ENCODE results near the gene ZNF397. TPM values are rescaled to one million over a fixed set of nuclear protein-coding genes. Genes with fewer than 3 reads are reported as not detected.
A peak's percentile ranks its signal among the peaks of the same experiment; 100 is the strongest.

ZNF397 gene
- total and polyA plus RNA-seq, 4 donors: 3.8 to 20.0 (median 9.6) TPM

DNA sequence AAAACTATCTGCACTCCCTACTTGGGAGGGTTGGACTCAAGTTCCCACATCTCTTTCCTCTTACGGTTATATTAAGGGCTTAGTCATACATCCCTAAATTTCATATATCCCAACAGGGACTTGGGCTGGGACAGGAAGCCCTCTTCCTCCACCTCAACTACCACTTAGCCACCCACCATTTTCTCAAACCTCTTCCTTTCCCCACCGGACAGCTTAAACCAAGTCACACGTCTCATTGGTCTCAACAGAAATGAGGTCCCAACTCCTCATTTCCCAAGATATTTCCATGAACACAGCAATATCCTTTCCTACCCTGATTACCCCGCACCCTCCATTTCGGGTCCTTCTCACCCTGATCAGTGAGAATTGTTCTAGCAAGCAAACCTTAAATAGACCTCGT lies 48.5 kb downstream of the ZNF397 start:
- Histone ChIP-seq H3K4me3 (ENCODE audit: low read depth in 1 of 3, low read length in 3 of 3) (peak overlapping the region; percentile 53 to 83 (median 71)), H3K27ac (ENCODE audit: low read depth in 1 of 2, low read length in 2 of 2) (peak overlapping the region; percentile 65 to 87), H3K9ac (ENCODE audit: low read depth in 1 of 2, low read length in 2 of 2) (peak overlapping the region; percentile 23 to 94), H3K27me3 (ENCODE audit: control insufficient read depth in 4 of 4, insufficient read depth in 4 of 4, low read length in 3 of 4) (no peaks in the 10 kb centered on the region), H3K36me3 (ENCODE audit: control insufficient read depth in 4 of 4, insufficient read depth in 3 of 4, low read depth in 1 of 4, low read length in 3 of 4) (peaks cover 0 to 7% (median 2%) of the 10 kb centered on the region in 4 donors), H3K4me1 (ENCODE audit: control insufficient read depth in 4 of 4, insufficient read depth in 4 of 4, low read length in 3 of 4) (peaks cover 5 to 19% (median 10%) of the 10 kb centered on the region in 4 donors), H3K9me3 (ENCODE audit: control insufficient read depth in 4 of 4, low read length in 3 of 4) (no peaks in the 10 kb centered on the region)
- TF ChIP-seq GABPA (IDR thresholded peaks at IDR 0.05 in 1 of 2, conservative IDR thresholded peaks at IDR 0.05 in 1 of 2) (no peak), TAF1 (conservative IDR thresholded peaks at IDR 0.05) (no peak), HNF4G (IDR thresholded peaks at IDR 0.05) (no peak), HNF4A (conservative IDR thresholded peaks at IDR 0.05) (no peak), RXRA (IDR thresholded peaks at IDR 0.05) (no peak)
- TF ChIP-seq, protein P1, sequence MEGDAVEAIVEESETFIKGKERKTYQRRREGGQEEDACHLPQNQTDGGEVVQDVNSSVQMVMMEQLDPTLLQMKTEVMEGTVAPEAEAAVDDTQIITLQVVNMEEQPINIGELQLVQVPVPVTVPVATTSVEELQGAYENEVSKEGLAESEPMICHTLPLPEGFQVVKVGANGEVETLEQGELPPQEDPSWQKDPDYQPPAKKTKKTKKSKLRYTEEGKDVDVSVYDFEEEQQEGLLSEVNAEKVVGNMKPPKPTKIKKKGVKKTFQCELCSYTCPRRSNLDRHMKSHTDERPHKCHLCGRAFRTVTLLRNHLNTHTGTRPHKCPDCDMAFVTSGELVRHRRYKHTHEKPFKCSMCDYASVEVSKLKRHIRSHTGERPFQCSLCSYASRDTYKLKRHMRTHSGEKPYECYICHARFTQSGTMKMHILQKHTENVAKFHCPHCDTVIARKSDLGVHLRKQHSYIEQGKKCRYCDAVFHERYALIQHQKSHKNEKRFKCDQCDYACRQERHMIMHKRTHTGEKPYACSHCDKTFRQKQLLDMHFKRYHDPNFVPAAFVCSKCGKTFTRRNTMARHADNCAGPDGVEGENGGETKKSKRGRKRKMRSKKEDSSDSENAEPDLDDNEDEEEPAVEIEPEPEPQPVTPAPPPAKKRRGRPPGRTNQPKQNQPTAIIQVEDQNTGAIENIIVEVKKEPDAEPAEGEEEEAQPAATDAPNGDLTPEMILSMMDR (IDR thresholded peaks at IDR 0.05; ENCODE audit: low read depth, low read length, missing input control): no peak
- TF ChIP-seq, protein P2, sequence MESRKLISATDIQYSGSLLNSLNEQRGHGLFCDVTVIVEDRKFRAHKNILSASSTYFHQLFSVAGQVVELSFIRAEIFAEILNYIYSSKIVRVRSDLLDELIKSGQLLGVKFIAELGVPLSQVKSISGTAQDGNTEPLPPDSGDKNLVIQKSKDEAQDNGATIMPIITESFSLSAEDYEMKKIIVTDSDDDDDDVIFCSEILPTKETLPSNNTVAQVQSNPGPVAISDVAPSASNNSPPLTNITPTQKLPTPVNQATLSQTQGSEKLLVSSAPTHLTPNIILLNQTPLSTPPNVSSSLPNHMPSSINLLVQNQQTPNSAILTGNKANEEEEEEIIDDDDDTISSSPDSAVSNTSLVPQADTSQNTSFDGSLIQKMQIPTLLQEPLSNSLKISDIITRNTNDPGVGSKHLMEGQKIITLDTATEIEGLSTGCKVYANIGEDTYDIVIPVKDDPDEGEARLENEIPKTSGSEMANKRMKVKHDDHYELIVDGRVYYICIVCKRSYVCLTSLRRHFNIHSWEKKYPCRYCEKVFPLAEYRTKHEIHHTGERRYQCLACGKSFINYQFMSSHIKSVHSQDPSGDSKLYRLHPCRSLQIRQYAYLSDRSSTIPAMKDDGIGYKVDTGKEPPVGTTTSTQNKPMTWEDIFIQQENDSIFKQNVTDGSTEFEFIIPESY (IDR thresholded peaks at IDR 0.05): no peak
- no peak for DNase-seq (ENCODE audit: low spot score)
- 22% methylated on average over 6 of the region's 6 CpGs for WGBS

DNA sequence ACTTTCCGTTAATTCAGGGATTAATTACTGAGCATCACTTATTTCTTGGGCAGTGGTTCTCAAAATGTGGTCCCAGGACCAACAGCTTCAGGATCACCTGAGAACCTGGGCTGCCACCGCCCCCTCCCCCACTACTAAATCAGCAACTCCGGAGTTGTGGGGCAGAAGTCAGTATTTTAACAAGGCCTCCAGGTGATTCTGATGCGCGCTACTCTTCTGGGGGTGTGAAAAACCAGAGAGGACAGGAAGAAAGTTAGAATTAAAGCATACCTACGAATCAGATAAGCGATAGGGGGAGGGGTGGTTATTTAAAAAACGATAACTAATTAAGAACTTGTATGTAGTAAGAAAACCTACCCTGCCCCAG lies 48.9 kb downstream of the ZNF397 start:
- H3K36me3 ChIP-seq (ENCODE audit: control insufficient read depth in 4 of 4, insufficient read depth in 3 of 4, low read depth in 1 of 4, low read length in 3 of 4): peaks cover 0 to 5% (median 2%) of the 10 kb centered on the region in 4 donors
- peak overlapping the region; percentile 23 to 94 for H3K9ac ChIP-seq (ENCODE audit: low read depth in 1 of 2, low read length in 2 of 2)
- H3K27ac ChIP-seq (ENCODE audit: low read depth in 1 of 2, low read length in 2 of 2): peak overlapping the region; percentile 65 to 87
- peaks cover 5 to 19% (median 10%) of the 10 kb centered on the region in 4 donors for H3K4me1 ChIP-seq (ENCODE audit: control insufficient read depth in 4 of 4, insufficient read depth in 4 of 4, low read length in 3 of 4)
- TF ChIP-seq RXRA (IDR thresholded peaks at IDR 0.05) (no peak), TAF1 (conservative IDR thresholded peaks at IDR 0.05) (no peak), EGR1 (IDR thresholded peaks at IDR 0.05; ENCODE audit: low read depth in 2 of 2) (no peak), HNF4G (IDR thresholded peaks at IDR 0.05) (no peak), YY1 (IDR thresholded peaks at IDR 0.05) (no peak), GABPA (IDR thresholded peaks at IDR 0.05 in 1 of 2, conservative IDR thresholded peaks at IDR 0.05 in 1 of 2) (no peak), NR2F2 (IDR thresholded peaks at IDR 0.05) (no peak), RAD21 (IDR thresholded peaks at IDR 0.05) (no peak), HNF4A (conservative IDR thresholded peaks at IDR 0.05) (no peak), FOXA1 (IDR thresholded peaks at IDR 0.05) (no peak), JUND (IDR thresholded peaks at IDR 0.05) (no peak), SP1 (IDR thresholded peaks at IDR 0.05) (no peak), FOXA2 (IDR thresholded peaks at IDR 0.05) (no peak)
- TF ChIP-seq, protein P3, sequence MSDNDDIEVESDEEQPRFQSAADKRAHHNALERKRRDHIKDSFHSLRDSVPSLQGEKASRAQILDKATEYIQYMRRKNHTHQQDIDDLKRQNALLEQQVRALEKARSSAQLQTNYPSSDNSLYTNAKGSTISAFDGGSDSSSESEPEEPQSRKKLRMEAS (IDR thresholded peaks at IDR 0.05): no peak
- TF ChIP-seq, protein P4, sequence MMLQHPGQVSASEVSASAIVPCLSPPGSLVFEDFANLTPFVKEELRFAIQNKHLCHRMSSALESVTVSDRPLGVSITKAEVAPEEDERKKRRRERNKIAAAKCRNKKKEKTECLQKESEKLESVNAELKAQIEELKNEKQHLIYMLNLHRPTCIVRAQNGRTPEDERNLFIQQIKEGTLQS (IDR thresholded peaks at IDR 0.05): no peak
- TF ChIP-seq, protein P2 (IDR thresholded peaks at IDR 0.05): no peak
- TF ChIP-seq, protein P5, sequence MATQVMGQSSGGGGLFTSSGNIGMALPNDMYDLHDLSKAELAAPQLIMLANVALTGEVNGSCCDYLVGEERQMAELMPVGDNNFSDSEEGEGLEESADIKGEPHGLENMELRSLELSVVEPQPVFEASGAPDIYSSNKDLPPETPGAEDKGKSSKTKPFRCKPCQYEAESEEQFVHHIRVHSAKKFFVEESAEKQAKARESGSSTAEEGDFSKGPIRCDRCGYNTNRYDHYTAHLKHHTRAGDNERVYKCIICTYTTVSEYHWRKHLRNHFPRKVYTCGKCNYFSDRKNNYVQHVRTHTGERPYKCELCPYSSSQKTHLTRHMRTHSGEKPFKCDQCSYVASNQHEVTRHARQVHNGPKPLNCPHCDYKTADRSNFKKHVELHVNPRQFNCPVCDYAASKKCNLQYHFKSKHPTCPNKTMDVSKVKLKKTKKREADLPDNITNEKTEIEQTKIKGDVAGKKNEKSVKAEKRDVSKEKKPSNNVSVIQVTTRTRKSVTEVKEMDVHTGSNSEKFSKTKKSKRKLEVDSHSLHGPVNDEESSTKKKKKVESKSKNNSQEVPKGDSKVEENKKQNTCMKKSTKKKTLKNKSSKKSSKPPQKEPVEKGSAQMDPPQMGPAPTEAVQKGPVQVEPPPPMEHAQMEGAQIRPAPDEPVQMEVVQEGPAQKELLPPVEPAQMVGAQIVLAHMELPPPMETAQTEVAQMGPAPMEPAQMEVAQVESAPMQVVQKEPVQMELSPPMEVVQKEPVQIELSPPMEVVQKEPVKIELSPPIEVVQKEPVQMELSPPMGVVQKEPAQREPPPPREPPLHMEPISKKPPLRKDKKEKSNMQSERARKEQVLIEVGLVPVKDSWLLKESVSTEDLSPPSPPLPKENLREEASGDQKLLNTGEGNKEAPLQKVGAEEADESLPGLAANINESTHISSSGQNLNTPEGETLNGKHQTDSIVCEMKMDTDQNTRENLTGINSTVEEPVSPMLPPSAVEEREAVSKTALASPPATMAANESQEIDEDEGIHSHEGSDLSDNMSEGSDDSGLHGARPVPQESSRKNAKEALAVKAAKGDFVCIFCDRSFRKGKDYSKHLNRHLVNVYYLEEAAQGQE (IDR thresholded peaks at IDR 0.05): no peak
- TF ChIP-seq, protein P1 (IDR thresholded peaks at IDR 0.05; ENCODE audit: low read depth, low read length, missing input control): no peak
- peak overlapping the region; percentile 53 to 83 (median 71) for H3K4me3 ChIP-seq (ENCODE audit: low read depth in 1 of 3, low read length in 3 of 3)
- H3K9me3 ChIP-seq (ENCODE audit: control insufficient read depth in 4 of 4, low read length in 3 of 4): no peaks in the 10 kb centered on the region
- under 1% methylated on average over 8 of the region's 8 CpGs for WGBS
- no peaks in the 10 kb centered on the region for H3K27me3 ChIP-seq (ENCODE audit: control insufficient read depth in 4 of 4, insufficient read depth in 4 of 4, low read length in 3 of 4)
- DNase-seq (ENCODE audit: low spot score): peak; percentile 49

Data from liver (tissue), 9 donors.